ENCODE data around the gene GRIFIN.

The GRIFIN gene

DNA sequence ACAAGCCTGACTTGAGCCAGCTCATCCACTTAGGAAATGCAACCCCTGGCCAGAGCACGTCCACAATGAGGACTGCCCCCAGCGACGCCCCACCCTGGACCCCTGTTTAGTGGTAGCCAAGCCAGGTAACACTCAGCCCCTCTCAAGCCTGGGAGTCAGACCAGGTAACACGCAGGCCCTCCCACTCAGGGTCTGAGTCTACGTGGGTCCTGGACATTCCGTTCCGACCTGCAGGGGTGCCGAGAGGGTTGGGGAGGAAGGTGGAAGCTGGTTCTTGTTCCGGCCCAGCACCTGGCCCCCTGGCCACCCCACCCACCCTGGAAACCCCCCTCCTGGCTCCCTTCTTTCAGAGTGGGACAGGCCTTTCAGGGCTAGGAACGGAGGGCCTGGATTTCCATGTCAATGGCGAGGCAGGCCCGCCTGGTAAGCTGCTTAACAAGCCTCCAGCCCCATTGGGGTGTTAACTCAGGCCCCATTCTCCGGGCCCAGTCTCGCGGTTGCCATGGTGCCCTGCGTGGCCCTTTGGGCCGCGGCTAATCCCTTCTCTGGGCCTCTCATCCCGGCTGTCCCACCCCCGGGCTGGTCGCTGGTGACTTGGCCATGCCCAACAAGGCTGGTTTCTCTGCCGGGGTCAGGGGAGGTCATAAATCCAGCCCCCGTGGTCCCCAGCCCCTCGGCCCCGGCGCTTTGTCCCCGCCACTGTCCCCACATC is 23.7 kb upstream of the GRIFIN start:
- Histone ChIP-seq H3K4me3 (ENCODE audit: low read depth, low read length) (no peak overlapping the region), H3K9me3 (ENCODE audit: control insufficient read depth, insufficient read depth, low read depth, low read length) (no peaks in the 10 kb centered on the region), H3K4me1 (ENCODE audit: control insufficient read depth, insufficient read depth, low read length) (no peaks in the 10 kb centered on the region), H3K36me3 (ENCODE audit: control insufficient read depth in 2 of 2, insufficient read depth in 1 of 2, low read length in 2 of 2) (no peaks in the 10 kb centered on the region), H3K27ac (ENCODE audit: extremely low read depth, low read depth, low read length) (no peak overlapping the region)
- TF ChIP-seq ZNF214 (tag by site-specific recombination; IDR thresholded peaks at IDR 0.05; ENCODE audit: borderline replicate concordance) (no peak), ZNF202 (tag by site-specific recombination; IDR thresholded peaks at IDR 0.05; ENCODE audit: borderline replicate concordance) (no peak)
- POLR2A ChIA-PET = no interaction called here
- CTCF ChIA-PET = no interaction called here

DNA sequence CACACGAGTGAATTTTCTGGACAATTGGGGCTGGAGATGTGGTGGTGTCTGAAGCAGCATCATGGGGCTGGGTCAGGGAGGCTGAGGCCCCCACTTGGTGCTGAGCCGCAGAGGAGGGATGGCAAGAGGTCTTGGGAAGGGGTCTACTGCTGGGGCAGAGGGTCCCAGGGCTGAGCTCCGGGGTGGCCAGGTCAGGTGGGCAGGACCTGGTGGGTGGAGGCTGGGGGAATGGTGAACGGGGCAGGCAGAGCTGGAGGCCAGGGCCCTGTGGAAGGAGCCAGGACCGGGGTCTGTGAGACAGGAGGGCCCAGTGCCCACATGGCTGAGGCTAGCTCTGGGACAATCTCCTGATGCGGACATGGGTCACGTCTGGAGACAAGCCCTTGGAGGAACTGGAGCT is 23.0 kb upstream of the GRIFIN start:
- no peaks in the 10 kb centered on the region for H3K4me1 ChIP-seq (ENCODE audit: control insufficient read depth, insufficient read depth, low read length)
- POLR2A ChIA-PET = no interaction called here
- no peaks in the 10 kb centered on the region for H3K36me3 ChIP-seq (ENCODE audit: control insufficient read depth in 2 of 2, insufficient read depth in 1 of 2, low read length in 2 of 2)
- no peak overlapping the region for H3K27ac ChIP-seq (ENCODE audit: extremely low read depth, low read depth, low read length)
- H3K9me3 ChIP-seq (ENCODE audit: control insufficient read depth, insufficient read depth, low read depth, low read length) = no peaks in the 10 kb centered on the region
- no peak for TF ChIP-seq ZBTB20 (tag by site-specific recombination; IDR thresholded peaks at IDR 0.05)
- TF ChIP-seq ZFHX2 (tag by site-specific recombination; conservative IDR thresholded peaks at IDR 0.05) = no peak
- no peak for TF ChIP-seq ZNF670 (tag by site-specific recombination; IDR thresholded peaks at IDR 0.05; ENCODE audit: low read depth)
- no peak for TF ChIP-seq ZBTB1 (tag by site-specific recombination; IDR thresholded peaks at IDR 0.05)
- TF ChIP-seq ZNF639 (tag by site-specific recombination; IDR thresholded peaks at IDR 0.05) = no peak
- H3K4me3 ChIP-seq (ENCODE audit: low read depth, low read length) = no peak overlapping the region
- CTCF ChIA-PET = interaction anchor here (0.5 kb wide), 2 partner anchors 8 to 18 kb away, joined by 4 read pairs; no protein-coding TSS in a partner anchor

- no peak overlapping the region for H3K4me3 ChIP-seq (ENCODE audit: low read depth, low read length)
- no peaks in the 10 kb centered on the region for H3K36me3 ChIP-seq (ENCODE audit: control insufficient read depth in 2 of 2, insufficient read depth in 1 of 2, low read length in 2 of 2)
- no peaks in the 10 kb centered on the region for H3K9me3 ChIP-seq (ENCODE audit: control insufficient read depth, insufficient read depth, low read depth, low read length)
- no peak overlapping the region for H3K27ac ChIP-seq (ENCODE audit: extremely low read depth, low read depth, low read length)
- H3K4me1 ChIP-seq (ENCODE audit: control insufficient read depth, insufficient read depth, low read length) = no peaks in the 10 kb centered on the region
- POLR2A ChIA-PET = interaction anchor here (0.5 kb wide), 1 partner anchor 57 kb away, joined by 6 read pairs; the partner anchor contains the start of gene BRAT1
- CTCF ChIA-PET = interaction anchor here (0.5 to 0.7 kb wide), 4 partner anchors 9 to 76 kb away, joined by 3 to 4 read pairs (median 4); no protein-coding TSS in a partner anchor
- TF ChIP-seq ZBTB21 (tag by site-specific recombination; IDR thresholded peaks at IDR 0.05) (no peak), REPIN1 (tag by site-specific recombination; IDR thresholded peaks at IDR 0.05; ENCODE audit: low read depth) (no peak), KLF16 (tag by site-specific recombination; IDR thresholded peaks at IDR 0.05) (no peak), ZNF19 (tag by site-specific recombination; IDR thresholded peaks at IDR 0.05; ENCODE audit: low read depth) (no peak), ZNF529 (tag by site-specific recombination; IDR thresholded peaks at IDR 0.05; ENCODE audit: insufficient replicate concordance) (no peak), ZNF830 (tag by site-specific recombination; IDR thresholded peaks at IDR 0.05; ENCODE audit: low read depth) (no peak), ZEB2 (tag by site-specific recombination; IDR thresholded peaks at IDR 0.05) (no peak), ZNF660 (tag by site-specific recombination; IDR thresholded peaks at IDR 0.05) (no peak), ZNF514 (tag by site-specific recombination; IDR thresholded peaks at IDR 0.05) (no peak), ZNF223 (tag by site-specific recombination; IDR thresholded peaks at IDR 0.05) (no peak), ZNF501 (tag by site-specific recombination; IDR thresholded peaks at IDR 0.05) (no peak), ZSCAN5A (tag by site-specific recombination; IDR thresholded peaks at IDR 0.05) (no peak), ZNF596 (tag by site-specific recombination; IDR thresholded peaks at IDR 0.05) (no peak), GLI2 (tag by site-specific recombination; IDR thresholded peaks at IDR 0.05; ENCODE audit: borderline replicate concordance, low read depth) (no peak), ZNF148 (tag by site-specific recombination; IDR thresholded peaks at IDR 0.05; ENCODE audit: borderline replicate concordance) (no peak), ZNF654 (tag by site-specific recombination; IDR thresholded peaks at IDR 0.05; ENCODE audit: low read depth) (no peak), ZBTB48 (tag by site-specific recombination; IDR thresholded peaks at IDR 0.05) (no peak), WT1 (tag by site-specific recombination; IDR thresholded peaks at IDR 0.05) (no peak)
These were observed 22.5 kb upstream of the GRIFIN start for GRCh38 chr7:2498708-2499107.

All from HEK293 (cell line).